IMR-90 (cell line): Measurements from ENCODE around the gene NKD1. TPM values are rescaled to one million over a fixed set of nuclear protein-coding genes. Genes with fewer than 3 reads are reported as not detected.

Experiments used
- ATAC-seq: fragments of 200-7000 bp; cut with Tn5 transposase; 2 replicates; pipeline ENCODE4 v1.9.1; 2020; ENCODE audit warnings: low read depth, mild to moderate bottlenecking, moderate library complexity
- BruUV-seq: library from RNA; stranded (reverse); fragments of 400-500 nt; replicated peaks from 2 replicates; lab custom pipeline; 2021; lab: Mats Ljungman, UMichigan
- CTCF ChIA-PET: fragments of 300-600 bp; formaldehyde crosslinking; extraction: SDS; loops from one replicate; lab custom pipeline; 2021; ENCODE audit warnings: antibody characterized with exemption; lab: Yijun Ruan, JAX
- POLR2A ChIA-PET: fragments of 300-600 bp; sonication (Branson Sonifier 250); formaldehyde crosslinking; loops from one replicate; lab custom pipeline; 2022; ENCODE audit warnings: antibody characterized with exemption; ENCODE audit not compliant: unreplicated experiment; lab: Charles Lee
- DNase-seq: peaks from one replicate; pipeline ENCODE4 v3.0.0; 2013
- H2AFZ ChIP-seq: replicated peaks from 2 replicates; pipeline ENCODE3; 2013; ENCODE audit warnings: low read length, mild to moderate bottlenecking; ENCODE audit not compliant: poor library complexity
- H2AK5ac ChIP-seq: 2 replicates; pipeline ENCODE4 v1.6.1; 2013; ENCODE audit warnings: low read depth, low read length, inconsistent platforms
- H2AK9ac ChIP-seq: replicated peaks from 2 replicates; pipeline ENCODE3; 2013; ENCODE audit warnings: mild to moderate bottlenecking, low read depth, low read length, moderate library complexity; ENCODE audit not compliant: poor library complexity
- H2BK120ac ChIP-seq: 2 replicates; pipeline ENCODE4 v1.6.1; 2013; ENCODE audit warnings: low read depth, low read length, inconsistent platforms
- H2BK15ac ChIP-seq: 3 replicates; pipeline ENCODE4 v1.6.1; 2013; ENCODE audit warnings: low read depth, low read length, inconsistent platforms
- H2BK20ac ChIP-seq: 2 replicates; pipeline ENCODE4 v1.6.1; 2013; ENCODE audit warnings: low read depth, mild to moderate bottlenecking, inconsistent platforms, low read length, moderate library complexity
- H2BK5ac ChIP-seq: 2 replicates; pipeline ENCODE4 v1.6.1; 2013; ENCODE audit warnings: mild to moderate bottlenecking, low read depth, low read length, inconsistent platforms; ENCODE audit not compliant: poor library complexity, severe bottlenecking
- H3K14ac ChIP-seq: replicated peaks from 2 replicates; pipeline ENCODE4 v1.6.1; 2013; ENCODE audit warnings: low read depth, low read length, inconsistent platforms
- H3K18ac ChIP-seq: 2 replicates; pipeline ENCODE4 v1.6.1; 2013; ENCODE audit warnings: low read depth, low read length, control low read depth
- H3K23ac ChIP-seq: 2 replicates; pipeline ENCODE4 v1.6.1; 2013; ENCODE audit warnings: low read depth, low read length, inconsistent platforms
- H3K27ac ChIP-seq: 2 replicates; pipeline ENCODE4 v1.5.1; 2013; ENCODE audit warnings: mild to moderate bottlenecking, control low read depth, low read length; ENCODE audit not compliant: insufficient read depth
- H3K27me3 ChIP-seq: 2 replicates; pipeline ENCODE4 v1.6.1; 2013; ENCODE audit warnings: low read length; ENCODE audit not compliant: control insufficient read depth, insufficient read depth
- H3K36me3 ChIP-seq: 2 replicates; pipeline ENCODE4 v1.6.1; 2013; ENCODE audit warnings: low read length, mixed read lengths; ENCODE audit not compliant: control insufficient read depth, insufficient read depth
- H3K4ac ChIP-seq: 2 replicates; pipeline ENCODE4 v1.6.1; 2013; ENCODE audit warnings: low read depth, low read length, inconsistent platforms
- H3K4me1 ChIP-seq: 2 replicates; pipeline ENCODE4 v1.6.1; 2013; ENCODE audit warnings: low read length, mixed read lengths; ENCODE audit not compliant: control insufficient read depth, insufficient read depth
- H3K4me2 ChIP-seq: 2 replicates; pipeline ENCODE4 v1.6.1; 2013; ENCODE audit warnings: low read depth, mild to moderate bottlenecking, control low read depth, low read length, moderate library complexity
- H3K4me3 ChIP-seq: 2 replicates; pipeline ENCODE4 v1.5.1; 2013; ENCODE audit warnings: low read depth, mild to moderate bottlenecking, control low read depth, low read length, moderate library complexity; ENCODE audit not compliant: insufficient read depth
- H3K56ac ChIP-seq: 2 replicates; pipeline ENCODE4 v1.6.1; 2013; ENCODE audit warnings: low read length, inconsistent platforms; ENCODE audit not compliant: insufficient read depth; ENCODE audit errors: extremely low read depth
- H3K79me1 ChIP-seq, 2 experiments: 2 replicates each; pipeline ENCODE4 v1.6.1; 2013; ENCODE audit warnings: low read length in 2 of 2, inconsistent platforms in 1 of 2, low read depth in 1 of 2
- H3K9ac ChIP-seq: 2 replicates; pipeline ENCODE4 v1.6.1; 2013; ENCODE audit warnings: low read depth, low read length, control low read depth
- H3K9me1 ChIP-seq: 2 replicates; pipeline ENCODE4 v1.6.1; 2013; ENCODE audit warnings: low read length, inconsistent platforms; ENCODE audit not compliant: insufficient read depth
- H3K9me3 ChIP-seq: 2 replicates; pipeline ENCODE4 v1.6.1; 2013; ENCODE audit warnings: low read length; ENCODE audit not compliant: control insufficient read depth, insufficient read depth
- H4K20me1 ChIP-seq: 2 replicates; pipeline ENCODE4 v1.6.1; 2013; ENCODE audit warnings: low read length, inconsistent platforms; ENCODE audit not compliant: insufficient read depth
- H4K5ac ChIP-seq: 2 replicates; pipeline ENCODE4 v1.6.1; 2013; ENCODE audit warnings: mild to moderate bottlenecking, low read depth, low read length, control low read depth
- H4K8ac ChIP-seq, 2 experiments: 2 replicates each; pipeline ENCODE4 v1.6.1; 2013; ENCODE audit warnings: low read depth in 2 of 2, low read length in 2 of 2, control low read depth in 1 of 2, inconsistent platforms in 1 of 2
- H4K91ac ChIP-seq: 2 replicates; pipeline ENCODE4 v1.6.1; 2013; ENCODE audit warnings: low read depth, low read length, inconsistent platforms; ENCODE audit not compliant: insufficient read depth
- BHLHE40 ChIP-seq: fragments of 150-350 bp; IDR thresholded peaks from 2 replicates; pipeline ENCODE4 v1.6.1; 2016; ENCODE audit warnings: mild to moderate bottlenecking, low read depth, low read length
- MAFK ChIP-seq: IDR thresholded peaks from 2 replicates; pipeline ENCODE4 v1.6.1; 2012; ENCODE audit warnings: low read depth, low read length, improper control_type of control experiment
- SMC3 ChIP-seq: fragments of 150-350 bp; IDR thresholded peaks from 2 replicates; pipeline ENCODE4 v1.6.1; 2016; ENCODE audit warnings: low read depth, mild to moderate bottlenecking, antibody characterized with exemption, low read length, moderate library complexity
- WGBS, 2 experiments: methylation state at CpG; one replicate each; pipeline versions ENCODE4 v1.1.5 to v1.1.7; 2013; ENCODE audit warnings: missing lambda C conversion rate in 2 of 2; ENCODE audit not compliant: insufficient read length in 1 of 2; ENCODE audit errors: extremely low coverage in 2 of 2; 5-methylcytosine and 5-hydroxymethylcytosine counted together
- dilution Hi-C: fragments of 300-500 bp; cut with HindIII; formaldehyde crosslinking; loops from one replicate; pipeline ENCODE4 v1.14.3; 2018; ENCODE audit warnings: low sequenced_read_pairs; ENCODE audit not compliant: unreplicated experiment
- in situ Hi-C: fragments of 300-500 bp; cut with MboI; formaldehyde crosslinking; loops from 3 replicates; pipeline ENCODE4 v1.14.3; 2019; ENCODE audit warnings: low sequenced_read_pairs, inconsistent platforms, mixed read lengths
- intact Hi-C: fragments of 100-400 bp; cut with micrococcal nuclease; formaldehyde crosslinking; loops from 2 replicates; pipeline ENCODE4 v1.10.0; 2022
- polyA plus RNA-seq, 3 experiments: library from polyadenylated mRNA; depleted of rRNA; stranded (reverse); fragments of >200 nt; gene quantifications; 2 replicates each; pipeline ENCODE4 v1.2.3, GENCODE V29; 2012; ENCODE audit warnings: low replicate concordance in 1 of 3
- total RNA-seq: library from RNA; depleted of rRNA; stranded (reverse); fragments of >200 nt; gene quantifications from 2 replicates; pipeline ENCODE4 v1.2.3, GENCODE V29; 2012

The NKD1 gene
- total and polyA plus RNA-seq, 2 of the 4 experiments (the other 2 are of a cell fraction): not detected

DNA sequence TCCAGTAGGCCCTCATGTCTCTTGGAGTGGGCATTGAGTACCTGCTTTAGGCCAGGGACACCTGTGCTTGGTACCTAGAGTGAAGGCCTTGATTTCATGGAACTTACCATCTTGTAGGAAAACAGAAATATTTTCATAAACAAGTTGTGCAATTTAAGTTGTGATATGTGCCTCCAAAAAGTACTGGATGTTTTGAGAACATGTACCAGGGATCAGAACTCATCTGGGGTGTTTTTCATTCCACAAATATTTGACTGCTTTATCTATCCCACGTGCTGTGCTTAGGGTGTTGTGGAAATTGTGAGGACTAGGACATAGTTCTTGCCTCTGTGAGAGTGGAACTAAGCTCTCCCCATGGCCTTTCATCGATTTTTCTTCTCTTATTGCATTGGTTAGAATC lies 8.8 kb downstream of the NKD1 start:
- Histone ChIP-seq H3K4ac (no peak overlapping the region), H3K79me1 (no peaks in the 10 kb centered on the region), H3K9me1 (no peaks in the 10 kb centered on the region), H3K9me3 (peaks cover 2% of the 10 kb centered on the region; the same call in 1 of the 2 replicates), H3K18ac (no peak overlapping the region), H3K4me1 (no peaks in the 10 kb centered on the region), H3K23ac (no peak overlapping the region), H3K27ac (no peak overlapping the region), H2AK9ac (no peak overlapping the region), H3K36me3 (no peaks in the 10 kb centered on the region), H3K4me2 (no peak overlapping the region), H4K5ac (no peak overlapping the region), H3K27me3 (peaks cover 10% of the 10 kb centered on the region), H2BK20ac (no peak overlapping the region), H2AK5ac (no peak overlapping the region), H4K20me1 (no peaks in the 10 kb centered on the region), H3K9ac (no peak overlapping the region), H3K56ac (no peak overlapping the region), H4K8ac (no peak overlapping the region), H2BK15ac (no peak overlapping the region), H3K4me3 (no peak overlapping the region), H4K91ac (no peak overlapping the region), H2BK5ac (no peak overlapping the region), H2AFZ (no peak overlapping the region), H2BK120ac (no peak overlapping the region), H3K14ac (no peak overlapping the region)
- POLR2A ChIA-PET: no interaction called here
- WGBS, 2 experiments: no CpG with 5 or more reads among the region's 2 CpGs
- in situ Hi-C loops: no loop called here
- no peak for DNase-seq
- dilution Hi-C loops: no loop called here
- intact Hi-C loops: no loop called here
- no peak for TF ChIP-seq BHLHE40
- no peak for TF ChIP-seq SMC3
- no peak for TF ChIP-seq MAFK
- CTCF ChIA-PET: no interaction called here
- ATAC-seq: no peak
- BruUV-seq: no TSS peak
